NCI-H1417 treated with DMSO at 0.1 percent for 48 hours (cell line): ENCODE data around the gene TRIM7.
"Not testable (repeated sequence)": the region's sequence is repeated elsewhere in the genome, so short reads cannot be mapped to it uniquely, and the experiment has no call there.

Source experiments
- DNase-seq: peaks from one replicate; lab custom pipeline; 2025; lab: John Stamatoyannopoulos, UW

The TRIM7 gene

DNA sequence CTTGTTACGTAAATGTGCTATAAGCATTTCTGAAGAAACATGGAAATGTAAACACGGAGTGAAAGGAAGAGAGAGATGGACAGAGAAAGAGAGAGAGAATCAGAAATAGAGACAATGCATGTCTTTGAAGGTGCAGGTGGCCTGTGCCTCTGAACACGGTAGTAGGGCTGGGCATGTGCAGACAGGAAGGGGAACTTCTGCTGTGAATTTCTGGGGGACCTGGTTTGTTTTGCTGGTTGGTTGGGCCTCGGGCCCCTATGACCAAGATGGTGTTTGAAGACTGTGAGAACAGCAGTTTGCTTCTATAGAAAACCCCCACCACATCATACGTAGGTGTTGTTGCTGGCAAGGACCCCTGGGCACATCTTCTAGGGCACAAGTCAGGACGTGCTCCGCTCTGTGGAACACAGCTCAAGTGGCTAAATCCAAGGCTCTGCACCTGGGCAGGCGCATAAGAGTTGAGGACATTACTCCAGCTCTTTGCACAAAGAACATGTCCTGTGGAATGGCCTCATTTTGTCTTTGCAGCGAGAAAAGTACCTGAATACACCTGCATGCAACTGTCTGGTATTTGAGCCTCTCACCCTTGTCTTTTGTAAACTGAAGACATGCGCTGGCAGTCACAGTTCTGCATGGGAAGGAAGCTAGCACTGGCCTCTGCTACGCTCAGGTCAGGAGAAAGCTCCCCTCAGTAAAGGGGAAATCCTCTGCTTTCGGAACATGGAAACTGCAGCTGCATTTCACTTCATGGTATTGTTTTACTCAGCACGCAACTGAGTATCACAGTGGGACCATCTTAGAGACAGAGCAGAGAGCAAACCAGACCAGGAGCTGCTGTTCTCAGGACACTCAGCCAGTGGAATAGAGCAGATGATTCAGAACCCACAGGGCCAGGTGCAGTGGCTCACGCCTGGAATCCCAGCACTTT lies 54.9 kb downstream of the TRIM7 start:
- DNase-seq, result no peak

DNA sequence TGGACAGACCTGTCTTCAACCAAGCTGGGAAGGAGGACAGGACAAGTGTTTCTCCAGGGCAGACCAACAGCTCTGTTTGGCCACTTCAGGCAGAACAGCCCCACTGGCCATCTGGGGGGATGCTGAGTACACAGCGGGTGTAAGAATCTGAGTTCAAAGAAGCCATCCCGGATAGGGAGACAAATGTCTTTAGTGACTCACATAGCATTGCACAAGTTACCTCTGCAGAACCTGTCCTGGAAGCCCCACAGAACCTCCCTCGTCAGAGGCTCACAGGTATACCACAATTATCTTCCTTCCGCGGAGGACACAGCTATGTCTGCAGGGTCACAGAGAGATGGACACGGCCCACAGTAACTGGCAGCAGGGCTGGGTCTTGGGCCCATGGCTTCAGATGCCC lies 55.6 kb downstream of the TRIM7 start:
- no peak for DNase-seq

DNA sequence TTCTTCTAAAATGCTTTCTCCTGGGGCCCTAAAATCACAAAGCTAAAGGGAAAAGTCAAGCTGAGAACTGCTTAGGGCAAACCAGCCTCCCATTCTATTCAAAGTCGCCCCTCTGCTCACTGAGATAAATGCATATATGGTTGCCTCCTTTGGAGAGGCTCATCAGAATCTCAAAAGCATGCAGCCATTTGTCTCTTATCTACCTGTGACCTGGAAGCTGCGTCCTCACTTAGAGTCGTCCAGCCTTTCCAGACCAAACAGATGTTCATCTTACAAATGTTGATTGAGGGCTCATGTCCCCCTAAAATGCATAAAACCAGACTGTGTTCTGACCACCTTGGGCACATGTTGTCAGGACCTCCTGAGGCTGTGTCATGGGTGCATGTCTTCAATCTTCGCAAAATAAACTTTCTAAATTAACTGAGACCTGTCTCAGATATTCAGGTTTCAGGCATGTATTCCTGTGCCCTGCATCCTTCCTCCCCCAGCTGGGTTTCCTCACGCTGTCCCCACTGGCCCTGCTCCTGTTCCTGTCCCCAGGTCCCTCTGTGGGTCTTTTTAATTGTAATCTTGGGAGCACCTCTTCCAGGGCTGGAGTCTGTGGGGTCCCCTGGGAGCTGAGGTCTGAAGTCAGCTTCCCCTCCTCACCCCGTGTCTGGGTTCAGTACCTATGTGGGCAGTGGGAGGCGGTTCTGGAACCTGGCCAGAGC lies 57.9 kb downstream of the TRIM7 start, which contains the start of gene OR2V2:
Gene OR2V2, plus strand, starts transcription at position 660 of the 710 bp plus-strand sequence. CDS start 7,357 bp downstream, outside the sequence.
- not testable (repeated sequence) for DNase-seq

DNA sequence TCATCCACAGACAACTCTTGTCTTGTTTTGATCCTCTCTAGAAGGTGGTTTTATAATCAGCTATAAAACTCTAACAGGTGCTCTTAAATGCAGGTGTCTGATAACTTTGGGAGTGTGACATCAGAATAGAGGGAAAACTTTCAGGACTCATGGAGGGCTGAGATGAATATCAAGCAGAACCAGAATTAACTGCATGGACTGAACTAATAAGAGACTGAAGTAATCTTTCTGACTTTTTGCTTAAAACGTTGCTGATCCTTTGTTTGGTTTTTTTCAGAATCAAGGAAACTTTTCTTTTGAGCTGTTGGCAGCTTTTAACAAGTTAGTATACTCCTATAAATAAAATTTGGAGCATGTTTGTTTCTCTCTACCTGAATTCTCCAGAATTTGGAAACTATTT lies 59.9 kb downstream of the TRIM7 start:
- no peak for DNase-seq
